Naive thymus-derived CD4-positive, alpha-beta T cell (primary cell): ENCODE results near the gene SHC1. TPM values are rescaled to one million over a fixed set of nuclear protein-coding genes. Genes with fewer than 3 reads are reported as not detected.

Experiments used
- ATAC-seq: fragments of 150-1000 bp; cut with Tn5 transposase; 2 replicates; pipeline ENCODE4 v1.10.0; 2021; ENCODE audit warnings: mild to moderate bottlenecking, moderate library complexity
- CTCF ChIA-PET: fragments of 350-600 bp; sonication (Branson Sonifier 250); formaldehyde crosslinking; loops from one replicate; lab custom pipeline; 2021; ENCODE audit warnings: antibody characterized with exemption; lab: Charles Lee
- POLR2A ChIA-PET: fragments of 350-600 bp; sonication (Branson Sonifier 250); formaldehyde crosslinking; loops from one replicate; lab custom pipeline; 2021; ENCODE audit warnings: antibody characterized with exemption, inconsistent platforms; lab: Charles Lee
- DNase-seq, 9 donors: peaks; one replicate each; pipeline versions ENCODE4 v3.0.0 to v3.0.0-alpha.2; 2020 to 2022; ENCODE audit warnings: mixed read lengths in 1 of 9
- H3K27ac ChIP-seq: one replicate; pipeline ENCODE4 v1.7.0; 2013; ENCODE audit warnings: mild to moderate bottlenecking, low read depth, low read length, moderate library complexity
- H3K27me3 ChIP-seq, 2 donors: one replicate each; pipeline ENCODE4 v1.7.0; 2013; ENCODE audit warnings: low read length in 2 of 2, mild to moderate bottlenecking in 2 of 2, moderate library complexity in 2 of 2; ENCODE audit not compliant: control insufficient read depth in 2 of 2, insufficient read depth in 2 of 2
- H3K36me3 ChIP-seq, 3 experiments: 1 replicate in 2 of 3; 2 replicates in 1 of 3; pipeline ENCODE4 v1.7.0; 2013; ENCODE audit warnings: low read length in 3 of 3, mild to moderate bottlenecking in 3 of 3, moderate library complexity in 1 of 3; ENCODE audit not compliant: insufficient read depth in 3 of 3, control insufficient read depth in 2 of 3
- H3K4me1 ChIP-seq, 2 donors: one replicate each; pipeline ENCODE4 v1.7.0; 2013; ENCODE audit warnings: low read length in 2 of 2, mild to moderate bottlenecking in 2 of 2, moderate library complexity in 1 of 2; ENCODE audit not compliant: control insufficient read depth in 2 of 2, insufficient read depth in 2 of 2
- H3K4me3 ChIP-seq: 2 replicates; pipeline ENCODE4 v1.7.0; 2013; ENCODE audit warnings: mild to moderate bottlenecking, low read length
- H3K9me3 ChIP-seq, 3 experiments: 1 replicate in 2 of 3; 2 replicates in 1 of 3; pipeline ENCODE4 v1.7.0; 2013; ENCODE audit warnings: low read length in 3 of 3; ENCODE audit not compliant: control insufficient read depth in 2 of 3
- H3K27ac Mint-ChIP-seq, 9 donors: one replicate each; pipeline ENCODE4 v1.8.0; 2020 to 2022; ENCODE audit warnings: mixed read lengths in 9 of 9, mild to moderate bottlenecking in 8 of 9, moderate library complexity in 5 of 9, inconsistent platforms in 2 of 9
- H3K27me3 Mint-ChIP-seq, 5 donors: one replicate each; pipeline ENCODE4 v1.8.0; 2021 to 2022; ENCODE audit warnings: mixed read lengths in 5 of 5, mild to moderate bottlenecking in 1 of 5
- H3K36me3 Mint-ChIP-seq, 5 donors: one replicate each; pipeline ENCODE4 v1.8.0; 2020 to 2022; ENCODE audit warnings: mixed read lengths in 5 of 5, mild to moderate bottlenecking in 3 of 5, inconsistent platforms in 1 of 5
- H3K4me1 Mint-ChIP-seq, 7 donors: one replicate each; pipeline ENCODE4 v1.8.0; 2020 to 2022; ENCODE audit warnings: mixed read lengths in 7 of 7, mild to moderate bottlenecking in 3 of 7, inconsistent platforms in 1 of 7
- H3K4me3 Mint-ChIP-seq, 10 donors: one replicate each; pipeline ENCODE4 v1.8.0; 2020 to 2022; ENCODE audit warnings: mild to moderate bottlenecking in 10 of 10, mixed read lengths in 10 of 10, moderate library complexity in 6 of 10, inconsistent platforms in 2 of 10
- H3K9me3 Mint-ChIP-seq, 11 donors: one replicate each; pipeline ENCODE4 v1.8.0; 2020 to 2022; ENCODE audit warnings: mixed read lengths in 11 of 11, mild to moderate bottlenecking in 4 of 11, inconsistent platforms in 1 of 11, moderate library complexity in 1 of 11
- intact Hi-C, 2 donors: fragments of 100-400 bp; cut with micrococcal nuclease; formaldehyde crosslinking; loops; one replicate each; pipeline ENCODE4 v1.15.1; 2023
- microRNA-seq: library from miRNA; unstranded; fragments of <30 nt; microRNA quantifications from one replicate; pipeline ENCODE4 v1.2.0, GENCODE V29; 2022; ENCODE audit warnings: borderline microRNAs expressed
- polyA plus RNA-seq, 2 donors: library from polyadenylated mRNA; unstranded; fragments of 300-500 nt; fragmentation: Illumina TruSeq; gene quantifications; one replicate each; pipeline ENCODE4 v1.2.3, GENCODE V29; 2021
- total RNA-seq, 6 experiments: library from RNA in 5 of 6; stranded (reverse) in 5 of 6; gene quantifications; 1 replicate in 5 of 6; 2 replicates in 1 of 6; pipeline ENCODE4 v1.2.3 and lab custom pipeline; 2021 to 2026

The SHC1 gene
- total and polyA plus RNA-seq, 7 experiments from 2014 or later, result 29.6 to 76.9 (median 73.2) TPM

GRCh38 chr1:154923695-154924094 is 46.9 kb downstream of the SHC1 start:
- H3K4me1 Mint-ChIP-seq, result peaks cover 0 to 15% (median 5%) of the 10 kb centered on the region in 7 donors
- CTCF ChIA-PET, result no interaction called here
- Histone ChIP-seq H3K27me3 (no peaks in the 10 kb centered on the region), H3K4me1 (no peaks in the 10 kb centered on the region), H3K4me3 (no peak overlapping the region), H3K9me3 (no peaks in the 10 kb centered on the region), H3K27ac (no peak overlapping the region), H3K36me3 (peaks cover 0 to 55% (median 6%) of the 10 kb centered on the region in 3 experiments)
- peaks cover 11 to 47% (median 20%) of the 10 kb centered on the region in 5 donors for H3K36me3 Mint-ChIP-seq
- peak overlapping the region in 1 of 9 donors; percentile 15 for H3K27ac Mint-ChIP-seq
- ATAC-seq (no peak), DNase-seq (no peak)
- intact Hi-C loops, result no loop called here
- no peak overlapping the region for H3K4me3 Mint-ChIP-seq
- H3K9me3 Mint-ChIP-seq, result no peaks in the 10 kb centered on the region
- POLR2A ChIA-PET, result no interaction called here
- H3K27me3 Mint-ChIP-seq, result no peaks in the 10 kb centered on the region

- intact Hi-C loops, result no loop called here
- H3K27ac Mint-ChIP-seq, result peak overlapping the region in 1 of 9 donors; percentile 70
- peaks cover 0 to 10% (median 0%) of the 10 kb centered on the region in 11 donors for H3K9me3 Mint-ChIP-seq
- peaks cover 4 to 18% (median 17%) of the 10 kb centered on the region in 5 donors for H3K36me3 Mint-ChIP-seq
- no peaks in the 10 kb centered on the region for H3K4me1 Mint-ChIP-seq
- DNase-seq (no peak), ATAC-seq (no peak)
- H3K36me3 ChIP-seq, result no peaks in the 10 kb centered on the region
- peaks cover 0 to 6% (median 0%) of the 10 kb centered on the region in 5 donors for H3K27me3 Mint-ChIP-seq
- ChIA-PET POLR2A (interaction anchor here (0.7 kb wide), 1 partner anchor 235 kb away, joined by 3 read pairs; no protein-coding TSS in a partner anchor), CTCF (interaction anchor here (0.9 kb wide), 1 partner anchor 150 kb away, joined by 3 read pairs; no protein-coding TSS in a partner anchor)
- no peak overlapping the region for H3K4me3 Mint-ChIP-seq
- H3K9me3 ChIP-seq, result peaks cover 0 to 3% (median 0%) of the 10 kb centered on the region in 3 experiments
- H3K4me3 ChIP-seq, result no peak overlapping the region
- no peaks in the 10 kb centered on the region for H3K4me1 ChIP-seq
- H3K27ac ChIP-seq, result no peak overlapping the region
- no peaks in the 10 kb centered on the region for H3K27me3 ChIP-seq
Measured at GRCh38 chr1:154913273-154913672, 57.3 kb downstream of the SHC1 start.

GRCh38 chr1:154912755-154913154 is 57.8 kb downstream of the SHC1 start:
- Mint-ChIP-seq H3K9me3 (peaks cover 0 to 10% (median 0%) of the 10 kb centered on the region in 11 donors), H3K36me3 (peaks cover 4 to 17% (median 16%) of the 10 kb centered on the region in 5 donors), H3K4me3 (no peak overlapping the region), H3K27me3 (peaks cover 0 to 6% (median 0%) of the 10 kb centered on the region in 5 donors), H3K27ac (no peak overlapping the region), H3K4me1 (no peaks in the 10 kb centered on the region)
- Histone ChIP-seq H3K4me1 (no peaks in the 10 kb centered on the region), H3K27ac (no peak overlapping the region), H3K4me3 (no peak overlapping the region), H3K27me3 (no peaks in the 10 kb centered on the region), H3K9me3 (peaks cover 0 to 3% (median 0%) of the 10 kb centered on the region in 3 experiments), H3K36me3 (no peaks in the 10 kb centered on the region)
- POLR2A ChIA-PET, result interaction anchor here (0.7 kb wide), 1 partner anchor 234 kb away, joined by 3 read pairs; no protein-coding TSS in a partner anchor
- CTCF ChIA-PET, result interaction anchor here (0.9 kb wide), 1 partner anchor 150 kb away, joined by 3 read pairs; no protein-coding TSS in a partner anchor
- DNase-seq (no peak), ATAC-seq (no peak)
- intact Hi-C loops, result no loop called here

Small RNA genes within 50 kb of the gene (microRNA-seq; reads per million reads assigned to microRNA genes)
- not detected for gene MIR4258

Other genes starting within 250 kb of the SHC1 start
- gene KCNN3, start 100.5 kb downstream of the SHC1 start, total RNA-seq, result under 1 TPM in 4 of 5 experiments, not detected in 1; 0.05 to 0.29 (median 0.15) TPM
- gene KCNN3, start 100.5 kb downstream of the SHC1 start, polyA plus RNA-seq, result not detected
- 10 to 100 TPM; 11.3 to 35.1 (median 12.6) TPM for gene PMVK, start 34.0 kb downstream of the SHC1 start, total RNA-seq
- gene PMVK, start 34.0 kb downstream of the SHC1 start, polyA plus RNA-seq, result 10 to 100 TPM; 38.7 to 41.4 TPM
- 100 to 1,000 TPM; 107 to 390 (median 383) TPM for gene PBXIP1, start 14.6 kb downstream of the SHC1 start, total RNA-seq
- gene PBXIP1, start 14.6 kb downstream of the SHC1 start, polyA plus RNA-seq, result 100 to 1,000 TPM; 234 to 318 TPM
- 10 to 100 TPM; 33.0 to 69.5 (median 46.2) TPM for gene PYGO2, start 9.0 kb downstream of the SHC1 start, total RNA-seq
- gene PYGO2, start 9.0 kb downstream of the SHC1 start, polyA plus RNA-seq, result 10 to 100 TPM; 33.0 to 64.0 TPM
- gene CKS1B, start 3.9 kb upstream of the SHC1 start, total RNA-seq, result 100 to 1,000 TPM in 1 of 5 experiments, 10 to 100 TPM in 3, 1 to 10 TPM in 1; 8.4 to 105 (median 10.2) TPM
- 10 to 100 TPM; 37.1 to 55.2 TPM for gene CKS1B, start 3.9 kb upstream of the SHC1 start, polyA plus RNA-seq
- gene FLAD1, start 12.6 kb upstream of the SHC1 start, total RNA-seq, result 10 to 100 TPM; 24.4 to 50.2 (median 50.0) TPM
- 10 to 100 TPM; 33.3 to 45.8 TPM for gene FLAD1, start 12.6 kb upstream of the SHC1 start, polyA plus RNA-seq
- 1 to 10 TPM in 3 of 5 experiments, not detected in 2; 1.4 to 3.2 (median 2.6) TPM for gene LENEP, start 22.8 kb upstream of the SHC1 start, total RNA-seq
- not detected for gene LENEP, start 22.8 kb upstream of the SHC1 start, polyA plus RNA-seq
- 100 to 1,000 TPM in 1 of 5 experiments, 10 to 100 TPM in 4; 42.7 to 139 (median 61.0) TPM for gene ZBTB7B, start 32.1 kb upstream of the SHC1 start, total RNA-seq
- gene ZBTB7B, start 32.1 kb upstream of the SHC1 start, polyA plus RNA-seq, result 1 to 10 TPM; 3.0 to 6.7 TPM
- 1 to 10 TPM in 4 of 5 experiments, under 1 TPM in 1; 0.22 to 3.3 (median 2.4) TPM for gene DCST2, start 63.0 kb upstream of the SHC1 start, total RNA-seq
- gene DCST2, start 63.0 kb upstream of the SHC1 start, polyA plus RNA-seq, result not detected
- gene DCST1, start 63.1 kb upstream of the SHC1 start, total RNA-seq, result under 1 TPM in 3 of 5 experiments, not detected in 2; 0.19 to 0.78 (median 0.42) TPM
- gene DCST1, start 63.1 kb upstream of the SHC1 start, polyA plus RNA-seq, result not detected
- gene ADAM15, start 80.6 kb upstream of the SHC1 start, total RNA-seq, result 10 to 100 TPM; 16.9 to 53.7 (median 28.8) TPM
- 1 to 10 TPM; 5.8 to 8.5 TPM for gene ADAM15, start 80.6 kb upstream of the SHC1 start, polyA plus RNA-seq
- 1 to 10 TPM; 3.9 to 9.4 (median 7.7) TPM for gene EFNA4, start 93.0 kb upstream of the SHC1 start, total RNA-seq
- 1 to 10 TPM; 2.1 to 3.9 TPM for gene EFNA4, start 93.0 kb upstream of the SHC1 start, polyA plus RNA-seq
- 1 to 10 TPM in 4 of 5 experiments, under 1 TPM in 1; 0.42 to 4.0 (median 2.7) TPM for gene EFNA3, start 108.1 kb upstream of the SHC1 start, total RNA-seq
- under 1 TPM; 0.51 to 0.72 TPM for gene EFNA3, start 108.1 kb upstream of the SHC1 start, polyA plus RNA-seq
- gene EFNA1, start 157.1 kb upstream of the SHC1 start, total RNA-seq, result 1 to 10 TPM in 4 of 5 experiments, not detected in 1; 4.0 to 7.3 (median 5.6) TPM
- gene EFNA1, start 157.1 kb upstream of the SHC1 start, polyA plus RNA-seq, result 10 to 100 TPM; 11.1 to 16.8 TPM
- gene SLC50A1, start 165.1 kb upstream of the SHC1 start, total RNA-seq, result 10 to 100 TPM; 21.1 to 35.6 (median 24.3) TPM
- gene SLC50A1, start 165.1 kb upstream of the SHC1 start, polyA plus RNA-seq, result 10 to 100 TPM; 51.0 to 64.8 TPM
- 10 to 100 TPM; 29.1 to 50.4 (median 43.8) TPM for gene DPM3, start 169.8 kb upstream of the SHC1 start, total RNA-seq
- 100 to 1,000 TPM in 1 of 2 donors, 10 to 100 TPM in 1; 99.2 to 128 TPM for gene DPM3, start 169.8 kb upstream of the SHC1 start, polyA plus RNA-seq
- 100 to 1,000 TPM in 4 of 5 experiments, 10 to 100 TPM in 1; 97.4 to 236 (median 155) TPM for gene KRTCAP2, start 202.6 kb upstream of the SHC1 start, total RNA-seq
- gene KRTCAP2, start 202.6 kb upstream of the SHC1 start, polyA plus RNA-seq, result 100 to 1,000 TPM; 450 to 469 TPM
- 10 to 100 TPM in 1 of 5 experiments, 1 to 10 TPM in 4; 3.5 to 21.9 (median 4.1) TPM for gene TRIM46, start 203.1 kb upstream of the SHC1 start, total RNA-seq
- gene TRIM46, start 203.1 kb upstream of the SHC1 start, polyA plus RNA-seq, result 1 to 10 TPM in 1 of 2 donors, under 1 TPM in 1; 0.69 to 1.3 TPM
- gene THBS3, start 237.2 kb upstream of the SHC1 start, total RNA-seq, result 10 to 100 TPM; 26.0 to 35.9 (median 28.1) TPM
- 1 to 10 TPM in 1 of 2 donors, under 1 TPM in 1; 0.87 to 2.6 TPM for gene THBS3, start 237.2 kb upstream of the SHC1 start, polyA plus RNA-seq
- gene MTX1, start 237.9 kb upstream of the SHC1 start, total RNA-seq, result 10 to 100 TPM; 19.5 to 40.8 (median 22.0) TPM
- gene MTX1, start 237.9 kb upstream of the SHC1 start, polyA plus RNA-seq, result 10 to 100 TPM; 48.9 to 49.9 TPM